Colon (tissue), 2 donors: ENCODE measurements around the gene SELPLG.
"Not testable (repeated sequence)": the region's sequence is repeated elsewhere in the genome, so short reads cannot be mapped to it uniquely, and the experiment has no call there.

Experiments
- FAIRE-seq: peaks from 2 replicates; lab custom pipeline; 2012; peaks lifted over from hg19 to GRCh38; lab: Jason Lieb, UNC
- donor health status: control.
- donor health status: control.

The SELPLG gene

GRCh38 chr12:108633534-108634248 is at the start of gene SELPLG:
SELPLG (minus strand) TSS chr12:108633894; CDS start chr12:108624307, 9,587 bp downstream.
- FAIRE-seq: no peak

GRCh38 chr12:108681317-108681716 is 47.6 kb upstream of the SELPLG start:
- no peak for FAIRE-seq

- FAIRE-seq: no peak
Observed at GRCh38 chr12:108679106-108679681, 45.5 kb upstream of the SELPLG start.

- no peak for FAIRE-seq
Observed at GRCh38 chr12:108678104-108678730, 44.5 kb upstream of the SELPLG start.

- FAIRE-seq: no peak
Observed at GRCh38 chr12:108677381-108677780, 43.7 kb upstream of the SELPLG start.

- no peak for FAIRE-seq
Observed at GRCh38 chr12:108676707-108677106, 43.0 kb upstream of the SELPLG start.

GRCh38 chr12:108675792-108676191 is 42.1 kb upstream of the SELPLG start:
- FAIRE-seq: no peak

GRCh38 chr12:108672054-108672453 is 38.4 kb upstream of the SELPLG start:
- FAIRE-seq: no peak

- FAIRE-seq: no peak
Observed at GRCh38 chr12:108671110-108671509, 37.4 kb upstream of the SELPLG start.

GRCh38 chr12:108670066-108670631 is 36.5 kb upstream of the SELPLG start:
- no peak for FAIRE-seq

GRCh38 chr12:108668542-108668941 is 34.8 kb upstream of the SELPLG start:
- no peak for FAIRE-seq

- no peak for FAIRE-seq
Observed at GRCh38 chr12:108668063-108668462, 34.4 kb upstream of the SELPLG start.

- no peak for FAIRE-seq
Observed at GRCh38 chr12:108667349-108667748, 33.7 kb upstream of the SELPLG start.

GRCh38 chr12:108666401-108666881 is 32.7 kb upstream of the SELPLG start:
- no peak for FAIRE-seq

GRCh38 chr12:108665608-108666202 is 32.0 kb upstream of the SELPLG start:
- FAIRE-seq: no peak

- FAIRE-seq: no peak
Observed at GRCh38 chr12:108664338-108665258, 30.9 kb upstream of the SELPLG start.

- FAIRE-seq: no peak
Observed at GRCh38 chr12:108663324-108664015, 29.8 kb upstream of the SELPLG start.

- not testable (repeated sequence) for FAIRE-seq
Observed at GRCh38 chr12:108658115-108658514, 24.4 kb upstream of the SELPLG start.

- FAIRE-seq: no peak
Observed at GRCh38 chr12:108657130-108657745, 23.5 kb upstream of the SELPLG start.

- not testable (repeated sequence) for FAIRE-seq
Observed at GRCh38 chr12:108656247-108656646, 22.6 kb upstream of the SELPLG start.
